Measurements from ENCODE around the gene CASP12. TPM values are rescaled to one million over a fixed set of nuclear protein-coding genes. Genes with fewer than 3 reads are reported as not detected.

CASP12 gene
- total and polyA plus RNA-seq, 9 of the 15 experiments (the other 6 are each of a cell fraction or from before 2014, with no cell fraction given): not detected

GRCh38 chr11:104858882-104859775 is 39.1 kb downstream of the CASP12 start:
- FAIRE-seq (no peak), ATAC-seq (no peak)

More at GRCh38 chr11:104858882-104859775, 39.1 kb downstream of the CASP12 start:
- no peaks in the 10 kb centered on the region for H3K4me1 ChIP-seq (replicated peaks in 1 of 2; ENCODE audit: control insufficient read depth in 2 of 2, insufficient read depth in 2 of 2, low read length in 2 of 2)
- in situ Hi-C loops (cut with MboI) (no loop called here), intact Hi-C loops (cut with micrococcal nuclease) (no loop called here)
- H3K27me3 ChIP-seq (ENCODE audit: control insufficient read depth in 2 of 2, insufficient read depth in 2 of 2, low read length in 2 of 2): no peaks in the 10 kb centered on the region
- H3K9me1 ChIP-seq (ENCODE audit: control insufficient read depth, insufficient read depth, low read length): no peaks in the 10 kb centered on the region
- no peaks in the 10 kb centered on the region for H3K9me3 ChIP-seq (replicated peaks; ENCODE audit: control insufficient read depth, insufficient read depth, low read depth, low read length)
- no peak overlapping the region for H3K9ac ChIP-seq (ENCODE audit: insufficient read depth in 1 of 2, low read depth in 2 of 2, low read length in 2 of 2)
- ChIA-PET CTCF (ENCODE audit: low intra/inter-chr PET ratio) (no interaction called here), POLR2A (no interaction called here)
- H3K4me3 ChIP-seq: no peak overlapping the region
- H3K27ac ChIP-seq (ENCODE audit: extremely low read depth, low read depth, low read length): no peak overlapping the region
- DNase-seq (ENCODE audit: extremely low read depth in 1 of 4, low spot score in 3 of 4): no peak
- H3K4me2 ChIP-seq (ENCODE audit: insufficient read depth, low read length): no peak overlapping the region
- TF ChIP-seq ZNF717 (CRISPR knock-in tag; IDR thresholded peaks at IDR 0.05): no peak
- no peak for TF ChIP-seq TFAP4 (CRISPR knock-in tag; IDR thresholded peaks at IDR 0.05; ENCODE audit: borderline replicate concordance)
- no peak for TF ChIP-seq ILF3 (IDR thresholded peaks at IDR 0.05; ENCODE audit: borderline replicate concordance)
- TF ChIP-seq MCM7 (IDR thresholded peaks at IDR 0.05): no peak
- TF ChIP-seq CHD2 (IDR thresholded peaks at IDR 0.05; ENCODE audit: low read depth, low read length): no peak
- no peak for TF ChIP-seq RERE (CRISPR knock-in tag; IDR thresholded peaks at IDR 0.05; ENCODE audit: borderline replicate concordance)
- TF ChIP-seq CREB1 (IDR thresholded peaks at IDR 0.05): no peak
- TF ChIP-seq CREB1 (CRISPR knock-in tag; IDR thresholded peaks at IDR 0.05): no peak
- TF ChIP-seq ATF4 (CRISPR knock-in tag; IDR thresholded peaks at IDR 0.05): no peak
- TF ChIP-seq MXI1 (IDR thresholded peaks at IDR 0.05; ENCODE audit: low read depth, low read length): no peak
- no peak for TF ChIP-seq ILK (tag; IDR thresholded peaks at IDR 0.05; ENCODE audit: borderline replicate concordance, low read depth)
- TF ChIP-seq RHOXF2B (CRISPR knock-in tag; conservative IDR thresholded peaks at IDR 0.05): no peak
- TF ChIP-seq GATAD2B (IDR thresholded peaks at IDR 0.05; ENCODE audit: borderline replicate concordance): no peak
- TF ChIP-seq ATF1 (CRISPR knock-in tag; IDR thresholded peaks at IDR 0.05): no peak
- no peak for TF ChIP-seq ATF1 (tag; IDR thresholded peaks at IDR 0.05)
- BruUV-seq (replicated peaks): no TSS peak
- 3% methylated on average over 6 of the region's 7 CpGs for WGBS (ENCODE audit: insufficient coverage, low coverage, missing lambda C conversion rate)
- no peaks in the 10 kb centered on the region for H3K36me3 ChIP-seq (ENCODE audit: control insufficient read depth, insufficient read depth, low read length)
- no peaks in the 10 kb centered on the region for H4K20me1 ChIP-seq (replicated peaks; ENCODE audit: control insufficient read depth, insufficient read depth, low read length)
- no peak overlapping the region for H2AFZ ChIP-seq (ENCODE audit: low read depth, low read length)
- no peaks in the 10 kb centered on the region for H3K79me2 ChIP-seq (ENCODE audit: control insufficient read depth, insufficient read depth, low read length)
